GM10266 (cell line): ENCODE results near the gene SKP1.

Experiments used
- DNase-seq: peaks from one replicate; pipeline ENCODE4 v3.0.0; 2012; ENCODE audit errors: extremely low spot score
- CTCF ChIP-seq: IDR thresholded peaks from 2 replicates; pipeline ENCODE4 v1.5.1; 2012; ENCODE audit warnings: mild to moderate bottlenecking, low read depth; ENCODE audit not compliant: control insufficient read depth, insufficient read depth; ENCODE audit errors: missing control alignments

SKP1 gene

GRCh38 chr5:134140530-134141201 is 36.1 kb downstream of the SKP1 start:
- peak; percentile 63 for DNase-seq
- peak; percentile 77 for TF ChIP-seq CTCF

GRCh38 chr5:134139891-134140469 is 36.8 kb downstream of the SKP1 start:
- TF ChIP-seq CTCF = no peak
- no peak for DNase-seq

- no peak for DNase-seq
- TF ChIP-seq CTCF = no peak
Measured at GRCh38 chr5:134139377-134139851, 37.3 kb downstream of the SKP1 start.

GRCh38 chr5:134138416-134139376 is 38.1 kb downstream of the SKP1 start:
- no peak for TF ChIP-seq CTCF

GRCh38 chr5:134136771-134137170 is 40.0 kb downstream of the SKP1 start:
- no peak for DNase-seq
- TF ChIP-seq CTCF = no peak

More at GRCh38 chr5:134138416-134139376, 38.1 kb downstream of the SKP1 start:
- DNase-seq = peak; percentile 74

- no peak for TF ChIP-seq CTCF
- DNase-seq = no peak
Measured at GRCh38 chr5:134136221-134136631, 40.5 kb downstream of the SKP1 start.
